Activated gamma-delta T cell treated with anti-CD3 and anti-CD28 coated beads, Interleukin-2, amount 50 U/mL, for 16 hours (primary cell): Measurements from ENCODE around the gene HDAC2.
"Not testable (repeated sequence)": the region's sequence is repeated elsewhere in the genome, so short reads cannot be mapped to it uniquely, and the experiment has no call there.

Source experiments
- DNase-seq: peaks from one replicate; pipeline ENCODE4 v3.0.0-alpha.2; 2020; ENCODE audit warnings: low read depth

The HDAC2 gene

DNA sequence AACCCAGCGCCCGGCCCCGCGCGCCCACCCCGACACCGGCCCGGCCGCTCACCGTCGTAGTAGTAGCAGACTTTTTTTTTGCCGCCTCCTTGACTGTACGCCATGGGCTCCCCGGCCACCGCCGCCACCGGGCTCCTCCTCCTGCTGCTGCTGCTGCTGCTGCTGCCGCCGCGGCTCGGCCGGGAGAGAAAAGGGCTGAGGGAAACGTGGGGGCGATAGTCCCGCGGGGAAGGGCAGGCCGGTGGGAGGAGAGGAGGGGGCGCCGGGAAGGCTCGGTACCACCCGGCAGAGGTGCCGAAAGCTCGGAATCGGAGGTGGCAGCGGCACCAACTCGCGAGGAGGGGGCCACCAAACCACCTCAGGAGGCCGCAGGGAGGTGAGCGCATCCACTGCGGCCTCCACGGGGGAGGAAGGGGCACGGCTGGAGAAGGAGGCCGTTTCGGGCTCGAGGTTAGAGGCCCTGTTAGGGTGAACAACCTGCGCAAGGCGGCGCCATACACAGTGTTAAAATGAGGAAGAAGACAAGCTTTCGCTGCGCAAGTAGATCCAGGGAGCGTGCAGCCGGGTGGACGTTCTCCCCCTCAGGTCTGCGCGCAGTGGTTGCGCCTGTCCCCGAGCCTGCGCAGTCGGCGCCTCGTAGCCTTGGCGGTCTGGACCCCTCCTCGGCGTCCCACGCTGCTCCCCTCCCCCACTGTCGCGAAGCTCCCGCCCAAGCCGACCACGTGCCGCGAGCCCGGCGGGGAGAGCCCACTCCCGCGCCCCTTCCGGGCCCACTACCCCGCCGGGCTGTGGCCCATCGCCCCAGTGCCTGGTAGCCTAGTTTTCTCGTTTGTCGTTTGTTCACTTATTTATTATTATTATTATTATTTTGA lies at the start of gene HDAC2:
Gene HDAC2, minus strand, starts transcription at position 344 of the 872 bp plus-strand sequence. Its CDS starts 240 bp downstream, at position 104.
- peak; percentile 80 for DNase-seq

DNA sequence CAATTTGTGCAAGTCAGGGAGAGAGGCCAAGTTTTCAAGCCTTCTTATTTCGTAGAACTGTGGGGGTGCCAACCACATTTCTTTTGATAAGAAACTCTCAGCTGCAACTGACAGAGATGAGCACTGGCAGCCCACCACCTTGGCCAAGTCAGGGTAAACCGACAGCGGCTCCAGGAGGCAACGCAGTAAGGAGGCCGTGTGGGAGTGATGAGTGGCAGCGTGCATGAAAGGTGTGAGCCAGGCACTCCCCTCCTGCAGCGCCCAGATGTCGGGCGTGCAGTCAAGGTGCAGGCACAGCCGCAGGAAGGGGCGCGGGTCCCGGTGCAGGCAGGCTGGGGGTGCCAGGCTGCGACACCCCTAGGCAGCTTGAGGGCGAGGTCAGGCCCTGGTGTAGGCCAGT lies 49.2 kb upstream of the HDAC2 start:
- DNase-seq = no peak

DNA sequence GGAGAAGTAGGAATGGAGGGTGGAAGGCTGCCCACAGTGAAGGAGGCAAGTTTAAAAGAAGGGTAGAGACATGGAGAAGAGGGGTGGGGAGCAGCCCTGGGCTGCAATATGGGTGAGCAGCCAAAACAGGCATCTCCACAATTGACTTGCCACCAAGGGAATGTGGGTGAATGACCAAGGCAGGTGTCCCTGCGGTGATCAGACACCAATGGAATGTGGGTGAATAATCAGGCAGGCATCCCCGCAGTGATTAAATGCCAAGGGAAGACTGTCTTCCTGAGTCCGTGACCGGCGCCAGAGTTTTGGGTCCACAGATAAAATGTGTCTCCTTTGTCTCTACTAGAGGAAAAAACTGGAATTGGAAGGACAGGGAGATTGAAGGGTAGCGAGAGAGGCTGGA lies 46.2 kb upstream of the HDAC2 start:
- DNase-seq = not testable (repeated sequence)

DNA sequence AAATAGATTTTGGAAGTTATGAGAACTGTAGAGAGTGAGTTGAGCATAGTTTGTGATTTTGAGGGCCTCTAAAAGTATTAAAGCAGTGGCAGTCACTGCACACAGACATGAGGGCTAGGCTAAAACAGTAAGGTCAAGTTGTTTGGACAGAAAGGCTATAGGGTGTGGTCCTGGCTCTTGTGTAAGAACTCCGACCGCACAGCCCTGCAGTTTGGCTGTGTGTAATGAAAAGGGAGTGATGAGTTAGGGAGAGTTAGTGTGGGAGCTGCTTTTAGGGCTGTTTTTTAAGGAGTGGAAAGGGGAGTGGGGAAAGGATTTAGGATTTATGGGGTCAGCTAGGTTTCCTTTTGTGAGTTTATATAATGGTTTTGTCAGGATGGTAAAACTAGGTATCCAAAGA lies 43.2 kb upstream of the HDAC2 start:
- not testable (repeated sequence) for DNase-seq

DNA sequence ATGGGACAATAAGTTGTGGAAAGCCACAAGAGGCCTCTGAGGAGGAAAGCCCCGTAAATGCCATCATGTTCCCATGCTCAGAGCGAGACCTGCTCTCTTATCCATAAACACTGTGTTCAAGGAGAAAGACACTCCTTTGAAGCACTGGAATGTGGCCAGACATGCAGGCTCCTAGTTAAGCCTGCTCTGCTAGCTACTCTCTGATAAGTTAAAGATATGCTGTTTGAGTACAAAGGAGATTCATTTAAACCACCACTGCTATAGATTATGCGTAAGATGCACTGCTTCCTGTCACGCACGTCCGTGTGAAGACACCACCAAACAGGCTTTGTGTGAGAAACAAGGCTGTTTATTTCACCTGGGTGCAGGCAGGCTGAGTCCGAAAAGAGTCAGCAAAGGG lies 40.5 kb upstream of the HDAC2 start:
- not testable (repeated sequence) for DNase-seq

DNA sequence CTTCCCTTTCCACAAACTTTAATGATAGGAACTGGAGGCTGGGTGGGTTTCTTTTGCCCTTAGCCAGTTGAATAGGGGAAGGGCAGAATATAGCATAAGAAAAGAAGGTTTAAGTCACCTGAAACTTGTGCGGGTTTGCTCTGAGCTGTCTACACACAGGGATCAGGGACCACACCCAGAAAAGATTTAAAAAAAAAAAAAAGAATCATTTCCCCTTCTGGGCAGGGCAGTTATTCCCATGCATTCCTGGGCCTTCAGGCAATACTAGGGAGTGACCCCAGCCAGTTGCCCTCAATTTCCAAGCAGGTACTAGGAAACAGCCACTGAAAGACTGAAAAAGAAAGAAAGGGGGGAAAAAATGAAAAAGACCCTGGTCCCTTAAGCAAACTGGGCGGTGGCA lies 39.6 kb upstream of the HDAC2 start:
- DNase-seq = no peak

DNA sequence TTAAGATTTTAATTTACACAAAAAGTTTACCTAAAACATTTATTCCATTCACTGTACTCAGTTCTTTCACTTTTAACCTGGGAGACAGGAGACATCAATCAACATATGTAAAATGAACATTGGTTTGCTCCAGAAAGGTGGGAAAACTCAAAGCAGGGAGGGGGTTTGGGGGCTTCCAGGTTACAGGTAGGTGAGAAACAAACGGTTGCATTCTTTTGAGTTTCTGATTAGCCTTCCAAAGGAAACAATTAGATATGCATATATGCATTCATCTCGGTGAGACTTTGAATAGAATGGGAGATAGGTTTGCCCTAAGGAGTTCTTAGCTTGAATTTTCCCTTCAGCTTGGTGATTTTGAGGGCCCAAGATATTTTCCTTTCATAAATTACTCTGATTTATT lies 38.2 kb upstream of the HDAC2 start:
- DNase-seq = no peak

DNA sequence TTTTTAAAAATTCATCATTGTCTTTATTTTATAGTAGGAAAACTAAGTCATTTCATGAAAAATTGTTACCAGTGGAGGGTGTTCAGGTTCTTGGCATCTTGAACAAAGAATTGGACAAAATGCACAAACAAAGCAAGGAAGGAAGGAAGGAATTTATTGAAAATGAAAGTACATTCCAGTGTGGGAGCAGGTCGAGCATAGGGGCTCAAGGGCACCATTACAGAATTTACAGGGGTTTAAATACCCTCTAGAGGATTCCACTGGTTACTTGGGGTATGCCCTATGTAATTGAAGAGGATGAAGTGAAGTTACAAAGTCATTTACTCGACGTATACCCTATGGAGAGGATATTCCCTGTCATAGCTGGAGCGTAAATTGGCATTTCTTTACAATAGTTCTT lies 37.4 kb upstream of the HDAC2 start:
- DNase-seq = no peak

DNA sequence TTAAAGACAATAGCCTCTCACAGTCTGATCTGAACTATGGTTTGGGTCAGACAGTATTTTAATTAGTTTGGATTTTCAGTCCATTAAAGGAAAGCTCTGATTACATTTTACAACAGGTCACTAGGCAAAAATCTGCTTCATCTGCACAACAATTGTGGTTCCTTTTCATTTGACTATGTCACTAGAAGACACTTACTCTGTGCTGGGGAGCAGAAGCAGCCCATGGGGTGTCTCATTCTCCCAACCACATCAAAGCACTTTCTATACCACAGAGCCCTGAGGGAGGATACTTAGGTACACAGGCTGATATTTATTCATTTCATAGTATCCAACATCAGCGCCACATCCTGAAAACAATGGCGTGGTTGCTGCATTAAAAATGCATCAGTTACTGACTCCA lies 36.6 kb upstream of the HDAC2 start:
- DNase-seq = peak; percentile 11

DNA sequence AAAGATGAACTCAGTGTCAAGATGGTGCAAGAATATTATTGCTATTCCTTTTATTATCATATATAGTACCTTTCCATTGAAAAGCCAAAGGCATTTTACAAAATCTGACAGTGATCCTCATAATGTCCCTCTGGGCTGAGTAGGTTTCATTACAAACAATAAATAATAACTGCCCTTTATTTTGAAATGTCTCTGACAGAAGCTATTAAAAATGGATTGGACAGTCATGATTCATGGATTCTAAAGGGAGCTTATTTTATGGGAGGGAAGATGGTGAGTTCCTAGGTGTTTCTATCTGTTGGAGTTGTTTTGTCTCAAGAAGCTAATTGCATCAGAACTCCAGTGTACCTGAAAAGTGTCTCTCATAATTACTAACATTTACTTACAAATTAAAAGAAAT lies 30.4 kb upstream of the HDAC2 start:
- DNase-seq = no peak

DNA sequence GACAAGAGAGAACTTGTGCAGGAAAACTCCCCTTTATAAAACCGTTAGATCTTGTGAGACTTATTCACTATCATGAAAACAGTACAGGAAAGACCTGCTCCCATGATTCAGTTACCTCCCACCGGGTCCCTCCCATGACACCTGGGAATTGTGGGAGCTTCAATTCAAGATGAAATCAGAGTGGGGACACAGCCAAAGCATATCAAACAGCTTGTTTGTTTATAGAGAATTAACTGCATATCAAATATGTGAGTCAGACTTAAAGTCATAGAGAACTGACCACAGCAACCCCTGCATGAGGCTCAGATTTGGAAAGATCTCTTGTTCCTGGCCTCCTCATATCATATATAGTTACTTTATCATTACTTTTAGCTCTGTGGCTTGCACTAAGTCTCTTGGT lies 29.1 kb upstream of the HDAC2 start:
- DNase-seq = no peak

DNA sequence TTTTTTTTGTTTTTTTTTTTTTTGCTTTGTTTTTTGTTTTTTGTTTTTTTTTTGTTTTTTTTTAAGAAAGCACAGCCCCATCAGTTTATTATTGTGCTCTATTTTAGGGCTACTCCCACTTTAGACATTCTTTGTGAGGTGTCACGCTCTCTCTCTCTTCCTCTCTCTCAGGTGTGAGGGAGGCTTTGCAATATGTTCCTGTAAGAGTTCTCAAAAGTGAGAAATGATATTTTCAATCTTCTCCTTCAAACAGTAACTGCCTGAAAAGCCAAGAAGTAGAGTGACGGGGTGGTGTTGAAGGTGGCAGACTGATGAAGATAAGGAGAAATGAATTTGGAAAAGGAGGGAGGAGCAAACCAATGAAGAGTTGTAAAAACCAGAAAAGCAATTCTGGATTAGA lies 28.3 kb upstream of the HDAC2 start:
- no peak for DNase-seq

DNA sequence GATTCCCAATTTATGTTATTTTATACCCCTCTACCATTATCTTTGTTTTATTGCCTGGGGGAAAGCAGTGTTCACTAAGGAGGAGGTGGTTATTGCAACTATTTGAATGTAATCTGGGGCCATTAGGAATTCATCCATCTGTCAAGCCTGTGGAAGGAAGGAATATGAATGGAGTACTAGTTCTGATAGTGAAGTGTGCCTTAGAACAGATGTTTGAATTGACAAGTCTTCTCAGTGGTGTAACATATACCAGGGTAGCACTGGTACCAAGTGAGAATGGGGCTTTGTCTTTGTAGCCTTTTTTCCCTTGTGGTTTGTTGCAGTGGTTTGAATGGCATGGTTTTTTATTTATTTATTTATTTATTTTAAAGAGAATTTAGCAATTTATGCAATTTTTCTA lies 27.9 kb upstream of the HDAC2 start:
- no peak for DNase-seq

DNA sequence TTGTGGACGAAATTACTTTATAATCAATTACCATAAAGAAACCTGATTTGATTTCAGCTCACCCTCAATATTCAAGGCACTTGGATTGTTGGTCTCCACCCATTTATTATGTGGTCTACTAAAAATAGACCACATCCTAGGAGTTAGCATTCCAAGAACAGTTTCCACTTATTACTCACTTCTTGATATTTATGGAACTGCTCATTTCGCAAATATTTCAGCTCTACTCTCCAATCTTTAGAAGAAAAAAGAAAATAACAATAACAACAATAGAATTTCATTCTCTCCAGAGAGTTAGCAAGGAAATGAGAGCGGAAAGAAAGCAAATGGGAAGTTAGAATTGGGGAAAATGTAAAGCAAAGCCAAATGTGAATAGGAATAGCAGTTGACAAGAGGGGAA lies 26.2 kb upstream of the HDAC2 start:
- DNase-seq = no peak

DNA sequence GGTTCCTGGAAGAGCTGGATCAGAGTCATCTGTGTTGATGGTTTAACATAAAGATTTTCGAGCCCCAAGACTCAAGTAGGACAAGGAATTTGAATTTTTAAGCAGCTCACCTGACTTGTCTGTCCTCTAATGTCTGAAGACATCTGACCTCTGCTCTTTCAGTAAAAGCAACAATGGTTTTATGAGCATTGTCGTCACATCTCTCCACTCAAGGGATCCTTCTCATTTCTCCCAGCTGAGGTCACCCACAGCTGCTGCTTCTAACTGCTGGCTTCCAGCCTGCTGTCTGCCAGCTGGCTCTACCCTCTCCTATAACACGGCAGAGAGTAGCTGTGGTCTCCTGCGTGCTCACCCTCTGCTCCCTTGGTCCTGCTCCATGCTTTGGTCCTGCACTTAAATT lies 24.7 kb upstream of the HDAC2 start:
- DNase-seq = no peak

DNA sequence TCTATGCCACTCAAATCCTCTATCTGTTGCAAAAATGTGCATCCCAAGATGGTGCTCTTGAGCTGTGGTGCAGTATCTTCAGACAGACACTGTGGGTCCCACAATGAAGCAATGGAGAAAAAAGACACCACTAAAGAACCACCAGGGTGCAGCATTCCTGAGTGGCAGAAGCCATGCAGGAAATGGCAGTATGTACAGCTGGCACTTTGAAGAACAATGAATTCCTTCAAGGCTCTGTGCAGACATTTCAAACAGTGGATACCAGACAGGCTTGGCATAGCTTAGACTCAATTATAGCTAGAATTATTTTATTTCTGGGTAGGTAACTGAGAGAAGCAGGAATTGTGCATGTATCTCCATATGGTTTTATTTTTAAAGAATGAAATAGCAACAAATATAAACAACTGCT lies 24.0 kb upstream of the HDAC2 start:
- no peak for DNase-seq

DNA sequence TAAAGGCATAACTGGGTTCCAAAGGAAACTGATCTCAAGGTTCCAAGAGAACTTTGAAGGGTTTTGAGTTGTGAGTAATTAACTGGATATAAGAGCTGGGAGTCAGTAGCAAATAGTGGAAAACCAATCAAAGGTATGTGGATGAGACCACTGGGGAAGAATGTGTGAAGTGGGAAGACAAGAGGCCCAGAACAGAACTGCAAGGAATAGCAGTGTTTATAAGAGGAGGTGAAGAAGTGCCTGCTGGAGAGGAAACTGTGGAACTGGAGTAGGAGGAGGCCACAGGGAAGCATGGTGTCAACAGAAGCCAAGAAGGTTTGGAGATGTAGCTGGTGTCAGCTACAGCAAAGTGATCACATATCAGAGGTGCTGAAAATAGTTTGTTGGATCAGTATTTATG lies 18.7 kb upstream of the HDAC2 start:
- no peak for DNase-seq

DNA sequence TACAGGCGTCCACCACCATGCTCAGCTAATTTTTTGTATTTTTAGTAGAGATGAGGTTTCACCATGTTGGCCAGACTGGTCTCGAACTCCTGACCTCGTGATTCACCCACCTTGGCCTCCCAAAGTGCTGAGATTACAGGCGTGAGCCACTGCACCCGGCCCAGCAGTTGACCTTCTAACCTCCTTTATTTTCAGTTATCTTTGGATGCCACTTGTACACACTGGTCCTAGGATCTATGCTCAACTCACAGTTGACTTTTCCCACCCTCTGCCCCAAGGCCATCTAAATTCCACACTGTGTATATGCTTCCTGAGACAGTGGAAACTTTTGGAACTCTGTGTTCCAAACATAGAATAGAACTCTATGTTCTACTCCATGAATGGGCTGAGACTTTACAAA lies 11.7 kb upstream of the HDAC2 start:
- DNase-seq = not testable (repeated sequence)

DNA sequence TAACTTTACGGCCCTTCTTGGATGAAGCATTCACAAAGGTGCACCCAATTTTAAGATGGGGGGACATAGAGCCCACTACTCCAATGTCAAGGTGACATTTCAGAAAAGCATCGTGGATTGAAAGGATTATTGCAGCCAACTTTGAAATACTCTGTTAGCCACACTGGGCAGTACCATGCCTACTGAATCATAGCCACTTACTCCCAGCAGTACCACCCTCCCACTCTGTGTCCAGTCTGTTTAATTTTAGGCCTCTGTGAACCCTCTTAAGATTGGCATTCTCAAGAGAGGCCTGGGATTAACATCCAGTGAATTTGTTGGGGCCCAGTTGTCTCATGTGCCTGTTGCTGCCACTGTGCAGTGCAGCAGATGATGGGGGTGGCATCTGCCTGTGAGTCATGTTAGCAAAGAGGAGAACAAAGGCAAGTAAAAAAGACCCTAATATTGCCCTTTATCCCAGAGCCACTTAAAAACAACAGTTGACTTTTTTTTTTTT lies 11.2 kb upstream of the HDAC2 start:
- no peak for DNase-seq

DNA sequence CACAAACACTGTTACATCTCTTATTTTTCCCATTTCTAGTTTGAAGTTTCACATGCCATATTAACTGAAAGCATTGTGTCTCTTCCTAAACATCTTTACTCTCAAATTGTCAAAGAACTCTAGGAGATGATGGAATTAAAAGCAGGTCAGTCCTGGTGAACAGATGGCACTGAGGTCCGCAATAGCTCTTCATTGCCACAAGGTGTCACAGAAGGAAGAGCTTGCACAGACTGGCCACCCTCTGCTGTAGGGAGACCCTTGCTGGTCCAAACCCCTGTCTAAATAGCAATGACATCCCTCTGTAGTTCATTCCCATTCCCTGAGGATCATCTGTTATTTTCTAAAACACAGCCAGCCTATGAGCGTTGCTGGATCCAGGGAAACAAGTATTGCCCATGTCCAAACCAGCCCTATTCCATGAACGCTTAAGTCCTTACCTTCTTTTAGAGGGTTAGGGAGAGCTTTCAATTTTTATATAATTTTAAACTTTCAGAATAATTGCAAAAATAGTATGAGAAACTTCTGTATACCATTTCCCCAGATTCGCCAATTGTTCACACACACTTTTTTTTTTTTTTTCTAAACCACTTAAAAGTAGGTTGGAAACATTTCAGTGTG lies 10.1 kb upstream of the HDAC2 start:
- no peak for DNase-seq

DNA sequence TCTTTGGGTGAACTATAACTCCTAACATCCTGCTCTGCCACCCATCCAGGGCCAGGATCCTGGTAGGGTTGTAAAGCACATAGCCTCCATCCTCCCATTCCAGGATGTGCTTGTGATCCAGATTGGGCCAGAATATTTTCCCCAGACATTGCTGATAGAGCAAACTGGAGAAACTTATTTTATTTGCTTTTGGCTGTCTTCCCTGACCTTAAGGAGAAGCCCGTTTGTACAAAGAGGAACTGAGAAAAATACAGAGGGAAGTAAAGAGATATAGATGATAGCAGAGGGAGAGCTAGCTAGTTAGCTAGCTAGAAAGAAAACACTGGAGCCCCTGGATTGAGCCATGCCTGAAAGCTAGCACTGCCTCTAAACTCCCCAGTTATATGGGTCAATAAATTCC lies 9.0 kb upstream of the HDAC2 start:
- DNase-seq = no peak

DNA sequence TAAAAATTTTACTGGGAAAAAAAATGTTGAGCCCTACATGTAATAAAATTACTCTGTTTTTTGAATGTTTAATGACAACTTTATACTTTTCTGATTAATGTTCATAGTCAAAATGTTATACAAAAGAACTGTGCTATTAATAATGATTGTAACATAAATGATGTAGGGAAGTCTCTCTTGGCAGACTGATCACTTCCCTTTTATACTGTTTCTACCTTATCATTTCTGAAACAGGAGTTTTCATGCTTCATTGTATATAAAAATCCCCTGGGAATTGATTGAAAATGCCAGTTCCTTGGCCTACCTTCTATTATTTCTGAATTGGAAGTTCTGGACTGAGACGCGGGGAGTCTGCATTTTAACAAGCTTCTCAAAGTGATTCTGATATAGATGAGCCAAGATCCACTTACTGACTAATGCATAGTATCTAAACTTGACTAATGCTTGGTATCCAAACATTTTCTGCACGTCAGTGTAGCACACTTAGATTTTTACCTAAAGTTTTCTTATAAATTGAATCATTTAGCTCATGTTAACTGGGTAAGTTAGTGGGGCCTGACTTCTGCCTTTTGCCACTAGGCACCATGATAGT lies 7.2 kb upstream of the HDAC2 start:
- DNase-seq = no peak

DNA sequence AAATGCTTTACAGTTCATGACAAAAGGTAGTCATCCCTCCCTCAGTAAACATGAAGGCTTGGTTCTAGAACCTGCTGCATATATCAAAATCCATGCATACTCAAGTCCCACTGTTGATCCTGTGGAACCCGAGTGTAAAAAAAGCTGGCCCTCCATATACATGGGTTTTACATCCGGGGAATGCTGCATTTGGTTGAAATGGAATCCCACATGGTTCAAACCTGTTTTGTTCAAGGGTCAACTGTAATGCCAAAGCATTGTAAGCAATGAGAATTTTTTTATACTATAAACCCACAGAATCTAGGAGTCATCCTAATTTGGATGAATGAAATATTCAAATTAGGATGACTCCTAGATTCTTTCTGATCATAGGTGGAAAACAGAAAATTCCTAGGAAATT lies 5.9 kb upstream of the HDAC2 start:
- no peak for DNase-seq
